GM18499 (cell line): ENCODE data around the gene ARMH1.

Experiments
- ATAC-seq: cut with Tn5 transposase; IDR thresholded peaks from one replicate; pipeline ENCODE4 v1.9.1; 2021; ENCODE audit warnings: moderate number of reproducible peaks; ENCODE audit not compliant: insufficient read depth, unreplicated experiment

ARMH1 gene

DNA sequence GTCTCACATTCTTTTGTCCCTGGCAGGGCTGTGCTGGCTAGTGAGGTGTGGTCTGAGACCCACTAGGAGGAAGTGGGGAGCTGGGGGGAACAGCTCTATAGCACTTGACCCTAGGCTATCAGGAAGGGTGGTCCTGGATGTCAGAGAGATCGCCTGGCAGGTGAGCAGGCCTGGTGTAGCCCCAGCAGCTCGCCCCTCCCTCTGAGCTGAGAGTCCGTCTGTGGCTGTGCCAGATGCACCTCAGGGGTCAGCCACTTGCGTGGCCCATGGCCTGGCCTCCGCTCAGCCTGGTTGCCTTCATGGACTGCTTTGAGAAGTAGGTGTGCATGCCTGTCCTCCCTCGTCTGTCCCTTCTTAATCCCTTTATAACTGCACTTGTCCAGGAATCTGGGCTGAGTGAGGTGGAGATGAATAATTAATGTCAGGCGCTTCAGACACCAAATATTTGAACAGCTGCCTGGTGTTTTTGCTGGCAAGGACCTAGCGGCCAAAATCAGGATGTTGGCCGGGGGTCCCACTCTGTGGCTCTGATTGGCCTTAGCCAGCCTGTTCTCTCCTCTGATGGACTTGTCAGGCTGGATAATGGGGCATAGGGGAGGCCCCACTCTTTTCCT is 30.7 kb upstream of the ARMH1 start:
- no peak for ATAC-seq

- ATAC-seq = no peak
Observed at GRCh38 chr1:44644806-44645205, 29.7 kb upstream of the ARMH1 start.

DNA sequence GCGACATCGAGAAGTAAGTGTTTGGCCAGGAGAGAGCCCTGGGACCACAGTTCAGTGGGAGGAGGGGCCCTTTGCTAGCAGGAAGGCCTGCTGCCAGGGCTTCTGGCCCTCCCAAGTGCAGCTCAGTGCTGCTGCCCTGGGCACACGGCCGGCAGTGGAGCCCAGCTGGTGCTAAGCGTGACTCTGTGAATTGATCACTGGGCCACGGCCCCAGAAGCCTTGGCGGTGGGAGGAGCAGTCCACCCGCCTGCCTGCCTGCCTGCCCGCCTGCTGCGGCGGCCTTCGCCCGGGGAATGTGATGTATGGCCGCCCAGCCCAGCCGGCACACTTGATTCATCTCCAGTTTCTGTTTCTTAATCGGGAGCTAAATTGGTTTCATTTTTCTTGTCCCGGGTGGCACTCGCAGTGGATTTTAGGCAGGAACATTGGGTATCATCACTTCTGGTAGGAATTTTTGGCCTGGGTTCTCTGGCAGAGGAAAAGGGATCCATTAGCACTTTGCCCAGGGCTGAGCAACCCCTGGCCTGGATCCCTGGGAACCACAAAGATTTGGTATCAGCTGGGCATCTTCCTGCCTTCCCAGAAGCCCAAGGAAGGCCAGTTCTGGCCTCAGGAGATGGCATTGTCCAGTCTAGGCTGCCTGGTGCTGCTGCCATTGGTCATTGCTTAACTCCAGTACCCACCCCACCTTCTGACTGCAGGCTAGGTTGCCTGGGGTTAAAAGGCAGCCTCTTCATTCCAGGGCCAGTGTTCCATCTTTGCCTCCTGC is 28.9 kb upstream of the ARMH1 start:
- no peak for ATAC-seq

DNA sequence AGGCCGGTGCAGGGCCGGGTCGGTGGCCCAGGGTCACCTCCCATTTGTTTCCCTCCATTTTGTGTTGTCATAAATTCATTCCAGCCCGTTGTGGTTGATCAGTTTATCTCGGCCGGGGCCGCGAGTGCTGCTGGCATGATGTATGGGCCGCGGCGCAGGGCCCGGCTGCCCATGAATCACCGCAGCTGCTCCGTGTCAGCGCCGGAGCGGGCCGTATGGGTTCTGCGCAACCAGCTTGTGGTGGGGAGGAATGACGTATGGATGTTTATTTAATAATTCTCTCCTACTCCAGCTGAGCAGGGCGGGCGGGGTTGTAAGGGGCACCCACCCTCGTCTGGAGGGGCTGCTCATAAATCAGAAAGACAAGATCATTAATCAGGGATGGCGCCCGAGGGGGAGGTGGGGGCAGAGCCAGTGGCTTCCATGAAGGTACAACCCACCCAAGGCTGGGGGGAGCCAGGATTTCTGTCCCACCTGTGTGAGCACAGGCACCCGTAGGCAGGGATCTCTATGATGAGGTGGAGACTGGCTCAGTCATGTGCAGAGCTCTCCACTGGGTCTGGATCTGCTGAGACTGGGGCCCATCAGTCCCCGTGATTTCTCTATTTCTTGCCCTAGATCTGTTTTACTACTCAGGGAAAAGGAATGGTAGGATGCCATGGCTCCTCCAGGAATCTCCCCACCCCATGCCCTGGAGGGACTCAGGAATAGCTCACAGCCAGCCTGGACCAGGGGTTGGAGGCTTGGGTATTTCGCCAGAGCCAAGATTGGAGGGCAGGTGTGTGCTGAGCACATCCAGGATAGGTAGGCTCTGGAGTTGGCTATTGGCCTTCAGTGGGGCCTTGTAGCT is 28.0 kb upstream of the ARMH1 start:
- no peak for ATAC-seq

- ATAC-seq = no peak
Observed at GRCh38 chr1:44647896-44648295, 26.6 kb upstream of the ARMH1 start.

DNA sequence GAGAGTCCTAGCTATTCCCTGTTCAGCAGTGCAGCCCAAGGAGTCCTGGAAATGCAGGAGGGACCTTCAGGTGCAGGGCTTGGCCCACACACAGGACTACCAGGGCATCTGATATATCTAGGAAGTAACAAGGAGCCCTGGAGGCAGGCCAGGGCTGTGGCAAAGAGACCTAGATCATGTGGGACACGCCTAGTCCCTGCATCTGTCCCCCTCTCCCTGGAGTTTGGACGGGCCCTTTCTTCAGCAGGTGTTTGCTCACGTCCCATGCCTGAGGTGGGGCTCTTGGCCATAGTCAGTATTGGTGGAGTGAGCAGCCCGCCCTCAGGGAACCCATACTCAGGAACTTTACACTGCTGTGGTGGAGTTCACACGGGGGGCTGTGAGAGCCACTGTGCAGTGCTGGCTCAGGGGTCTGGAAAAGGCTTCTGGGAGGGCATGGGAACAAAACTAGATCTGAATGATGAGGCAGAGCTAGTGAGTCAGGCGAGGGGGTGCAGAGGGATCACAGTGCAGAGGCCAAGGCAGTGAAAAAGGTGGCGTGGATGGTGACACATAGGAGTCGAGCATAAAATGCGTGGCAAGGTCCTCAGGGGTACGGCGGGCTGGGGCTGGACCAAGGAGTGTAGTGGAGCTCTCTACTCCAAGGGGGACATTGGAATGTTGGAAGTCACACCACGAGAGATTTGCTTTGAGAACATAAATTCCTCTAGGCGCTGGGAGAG is 25.8 kb upstream of the ARMH1 start:
- no peak for ATAC-seq

- no peak for ATAC-seq
Observed at GRCh38 chr1:44649788-44650158, 24.7 kb upstream of the ARMH1 start.

GRCh38 chr1:44650159-44650831 is 24.2 kb upstream of the ARMH1 start:
- ATAC-seq = no peak

DNA sequence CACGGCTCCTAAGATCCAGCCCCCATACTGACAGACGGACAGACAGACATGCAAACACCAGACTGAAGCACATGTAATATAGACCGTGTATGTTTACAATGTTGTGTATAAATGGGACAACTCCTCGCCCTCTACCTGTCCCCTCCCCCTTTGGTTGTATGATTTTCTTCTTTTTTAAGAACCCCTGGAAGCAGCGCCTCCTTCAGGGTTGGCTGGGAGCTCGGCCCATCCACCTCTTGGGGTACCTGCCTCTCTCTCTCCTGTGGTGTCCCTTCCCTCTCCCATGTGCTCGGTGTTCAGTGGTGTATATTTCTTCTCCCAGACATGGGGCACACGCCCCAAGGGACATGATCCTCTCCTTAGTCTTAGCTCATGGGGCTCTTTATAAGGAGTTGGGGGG is 23.4 kb upstream of the ARMH1 start:
- ATAC-seq = no peak

GRCh38 chr1:44652445-44653106 is 21.9 kb upstream of the ARMH1 start:
- no peak for ATAC-seq

- ATAC-seq = no peak
Observed at GRCh38 chr1:44653107-44653964, 21.2 kb upstream of the ARMH1 start.

GRCh38 chr1:44654621-44655187 is 19.8 kb upstream of the ARMH1 start:
- no peak for ATAC-seq

- no peak for ATAC-seq
Observed at GRCh38 chr1:44655609-44656008, 18.9 kb upstream of the ARMH1 start.

DNA sequence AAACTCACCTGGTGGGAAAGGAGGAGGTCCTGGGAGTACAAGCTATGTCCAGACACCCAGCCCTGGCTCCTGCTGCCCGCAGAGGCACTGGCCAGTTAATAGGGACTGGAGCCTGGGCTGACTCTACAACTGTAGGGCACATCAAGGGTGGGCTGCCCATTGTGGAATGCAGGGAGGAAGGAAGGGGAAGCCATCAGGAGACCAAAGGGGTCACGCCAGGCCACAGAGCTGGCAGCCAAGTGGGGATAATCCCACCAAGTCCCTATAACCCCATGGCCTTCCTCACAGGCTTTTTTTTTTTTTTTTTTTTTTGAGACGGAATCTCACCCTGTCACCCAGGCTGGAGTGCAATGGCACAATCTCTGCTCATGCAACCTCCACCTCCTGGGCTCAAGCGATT is 14.9 kb upstream of the ARMH1 start:
- no peak for ATAC-seq

- no peak for ATAC-seq
Observed at GRCh38 chr1:44660176-44660575, 14.3 kb upstream of the ARMH1 start.

- no peak for ATAC-seq
Observed at GRCh38 chr1:44661781-44662682, 12.5 kb upstream of the ARMH1 start.

DNA sequence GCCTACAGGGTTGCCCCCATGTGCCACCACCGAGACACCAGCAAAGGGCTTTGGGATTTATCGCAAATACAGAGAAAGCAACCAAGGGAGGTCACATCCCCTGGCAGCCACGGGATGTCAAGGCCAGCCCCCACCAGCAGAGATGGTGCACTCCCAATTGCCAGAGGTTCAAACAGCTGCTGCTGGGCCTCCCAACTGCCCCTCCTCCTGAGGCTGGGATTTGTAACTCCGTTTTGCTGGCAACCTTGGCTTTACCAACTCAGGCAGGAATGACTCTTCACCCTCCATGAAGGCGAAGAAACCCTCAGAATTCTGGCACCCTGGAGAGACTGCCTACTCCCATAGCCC is 11.9 kb upstream of the ARMH1 start:
- no peak for ATAC-seq
